ENCODE results near the gene DIP2C. TPM values are rescaled to one million over a fixed set of nuclear protein-coding genes. Genes with fewer than 3 reads are reported as not detected.
A peak's percentile ranks its signal among the peaks of the same experiment; 100 is the strongest.
"Not testable (repeated sequence)": the region's sequence is repeated elsewhere in the genome, so short reads cannot be mapped to it uniquely, and the experiment has no call there.

The DIP2C gene
- total RNA-seq, 1 donor from 2014 or later = 0.53 TPM

DNA sequence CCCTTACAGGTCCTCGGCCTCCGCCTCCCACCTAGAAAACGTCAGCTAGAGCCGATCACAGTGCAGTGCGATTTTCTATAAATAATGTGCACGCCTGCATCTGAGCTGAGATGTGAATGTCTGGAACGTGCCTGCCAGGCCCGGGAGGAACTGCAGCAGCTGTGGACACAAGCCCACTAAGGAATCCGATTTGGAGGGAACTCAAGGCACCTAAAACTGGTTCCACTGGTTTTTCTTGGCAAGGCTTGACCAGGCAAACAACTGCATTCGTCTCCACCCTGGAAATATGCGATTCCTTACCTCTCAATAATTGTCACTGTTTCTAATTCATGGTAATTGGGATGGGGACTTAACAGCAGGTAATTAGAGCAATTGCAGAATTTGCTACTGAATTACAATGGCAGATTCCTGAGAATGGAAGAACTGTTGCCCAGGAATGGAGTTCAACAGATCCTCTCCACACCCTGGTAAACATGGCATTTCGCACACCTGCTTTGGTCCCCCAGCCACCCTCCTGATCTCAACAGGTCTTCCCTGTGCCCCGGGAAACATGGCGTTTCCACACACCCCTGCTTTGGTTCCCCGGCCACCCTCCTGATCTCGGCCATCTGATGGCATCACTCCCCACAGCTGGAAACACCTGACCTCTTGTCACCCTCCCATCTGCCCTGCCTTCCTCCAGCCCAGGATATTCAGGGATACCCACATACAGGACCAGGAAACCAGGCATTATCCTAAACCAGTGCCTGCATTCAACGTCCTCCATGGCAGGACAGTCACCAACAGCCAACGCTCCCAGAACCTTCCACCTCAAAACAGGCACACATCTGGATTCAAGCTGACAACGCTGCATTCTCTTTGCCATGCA is 76.0 kb downstream of the DIP2C start:
- TF ChIP-seq, protein P1, sequence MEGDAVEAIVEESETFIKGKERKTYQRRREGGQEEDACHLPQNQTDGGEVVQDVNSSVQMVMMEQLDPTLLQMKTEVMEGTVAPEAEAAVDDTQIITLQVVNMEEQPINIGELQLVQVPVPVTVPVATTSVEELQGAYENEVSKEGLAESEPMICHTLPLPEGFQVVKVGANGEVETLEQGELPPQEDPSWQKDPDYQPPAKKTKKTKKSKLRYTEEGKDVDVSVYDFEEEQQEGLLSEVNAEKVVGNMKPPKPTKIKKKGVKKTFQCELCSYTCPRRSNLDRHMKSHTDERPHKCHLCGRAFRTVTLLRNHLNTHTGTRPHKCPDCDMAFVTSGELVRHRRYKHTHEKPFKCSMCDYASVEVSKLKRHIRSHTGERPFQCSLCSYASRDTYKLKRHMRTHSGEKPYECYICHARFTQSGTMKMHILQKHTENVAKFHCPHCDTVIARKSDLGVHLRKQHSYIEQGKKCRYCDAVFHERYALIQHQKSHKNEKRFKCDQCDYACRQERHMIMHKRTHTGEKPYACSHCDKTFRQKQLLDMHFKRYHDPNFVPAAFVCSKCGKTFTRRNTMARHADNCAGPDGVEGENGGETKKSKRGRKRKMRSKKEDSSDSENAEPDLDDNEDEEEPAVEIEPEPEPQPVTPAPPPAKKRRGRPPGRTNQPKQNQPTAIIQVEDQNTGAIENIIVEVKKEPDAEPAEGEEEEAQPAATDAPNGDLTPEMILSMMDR (IDR thresholded peaks at IDR 0.05; ENCODE audit: insufficient read depth, low read length, severe bottlenecking) = no peak
- Histone ChIP-seq H3K36me3 (ENCODE audit: control insufficient read depth, insufficient read depth, low read length) (no peaks in the 10 kb centered on the region), H3K27me3 (ENCODE audit: control insufficient read depth, insufficient read depth, low read length) (no peaks in the 10 kb centered on the region), H3K4me3 (ENCODE audit: low read depth, low read length) (no peak overlapping the region)
- DNase-seq (ENCODE audit: low read depth) (peak; percentile 68), FAIRE-seq (no peak)

DNA sequence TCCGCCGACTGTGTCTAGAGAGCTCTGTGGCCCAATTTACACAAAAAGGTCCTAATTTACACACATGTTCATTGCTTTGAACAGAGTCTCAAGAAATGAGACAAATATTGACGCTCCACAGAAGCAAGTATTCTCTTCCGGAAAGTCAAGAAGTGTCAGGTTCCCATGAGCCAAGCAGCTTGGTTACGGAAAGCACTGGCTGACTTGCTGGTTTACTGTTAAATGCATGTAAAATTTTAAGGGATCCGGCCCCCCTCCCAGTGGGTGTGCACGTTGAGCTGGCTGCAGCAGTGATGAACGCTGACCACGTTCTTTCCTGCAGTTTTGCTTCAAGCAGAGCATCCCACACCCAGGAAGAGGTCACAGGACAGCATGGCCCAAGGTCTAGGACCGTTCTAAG is 76.8 kb downstream of the DIP2C start:
- Histone ChIP-seq H3K36me3 (ENCODE audit: control insufficient read depth, insufficient read depth, low read length) (no peaks in the 10 kb centered on the region), H3K27me3 (ENCODE audit: control insufficient read depth, insufficient read depth, low read length) (no peaks in the 10 kb centered on the region), H3K4me3 (ENCODE audit: low read depth, low read length) (no peak overlapping the region)
- no peak for FAIRE-seq
- DNase-seq (ENCODE audit: low read depth) = no peak
- TF ChIP-seq, protein P1 (IDR thresholded peaks at IDR 0.05; ENCODE audit: insufficient read depth, low read length, severe bottlenecking) = no peak

DNA sequence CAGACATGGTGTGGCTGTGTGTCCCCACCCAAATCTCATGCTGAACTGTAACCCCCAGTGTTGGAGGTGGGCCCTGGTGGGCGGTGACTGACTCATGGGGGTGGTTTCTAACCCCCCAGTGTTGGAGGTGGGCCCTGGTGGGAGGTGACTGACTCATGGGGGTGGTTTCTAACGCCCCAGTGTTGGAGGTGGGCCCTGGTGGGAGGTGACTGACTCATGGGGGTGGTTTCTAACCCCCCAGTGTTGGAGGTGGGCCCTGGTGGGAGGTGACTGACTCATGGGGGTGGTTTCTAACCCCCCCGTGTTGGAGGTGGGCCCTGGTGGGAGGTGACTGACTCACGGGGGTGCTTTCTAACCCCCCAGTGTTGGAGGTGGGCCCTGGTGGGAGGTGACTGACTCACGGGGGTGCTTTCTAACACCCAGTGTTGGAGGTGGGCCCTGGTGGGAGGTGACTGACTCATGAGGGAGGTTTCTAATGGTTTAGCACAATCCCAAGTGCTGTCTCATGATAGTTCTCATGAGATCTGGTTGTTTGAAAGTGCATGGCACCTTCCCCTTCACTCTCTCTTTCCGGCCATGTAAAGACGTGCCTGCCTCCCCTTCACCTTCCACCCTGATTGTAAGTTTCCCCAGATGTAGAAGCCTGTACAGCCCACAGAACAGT is 78.7 kb downstream of the DIP2C start:
- not testable (repeated sequence) for H3K4me3 ChIP-seq (ENCODE audit: low read depth, low read length); H3K36me3 ChIP-seq (ENCODE audit: control insufficient read depth, insufficient read depth, low read length); FAIRE-seq; DNase-seq (ENCODE audit: low read depth); H3K27me3 ChIP-seq (ENCODE audit: control insufficient read depth, insufficient read depth, low read length)

DNA sequence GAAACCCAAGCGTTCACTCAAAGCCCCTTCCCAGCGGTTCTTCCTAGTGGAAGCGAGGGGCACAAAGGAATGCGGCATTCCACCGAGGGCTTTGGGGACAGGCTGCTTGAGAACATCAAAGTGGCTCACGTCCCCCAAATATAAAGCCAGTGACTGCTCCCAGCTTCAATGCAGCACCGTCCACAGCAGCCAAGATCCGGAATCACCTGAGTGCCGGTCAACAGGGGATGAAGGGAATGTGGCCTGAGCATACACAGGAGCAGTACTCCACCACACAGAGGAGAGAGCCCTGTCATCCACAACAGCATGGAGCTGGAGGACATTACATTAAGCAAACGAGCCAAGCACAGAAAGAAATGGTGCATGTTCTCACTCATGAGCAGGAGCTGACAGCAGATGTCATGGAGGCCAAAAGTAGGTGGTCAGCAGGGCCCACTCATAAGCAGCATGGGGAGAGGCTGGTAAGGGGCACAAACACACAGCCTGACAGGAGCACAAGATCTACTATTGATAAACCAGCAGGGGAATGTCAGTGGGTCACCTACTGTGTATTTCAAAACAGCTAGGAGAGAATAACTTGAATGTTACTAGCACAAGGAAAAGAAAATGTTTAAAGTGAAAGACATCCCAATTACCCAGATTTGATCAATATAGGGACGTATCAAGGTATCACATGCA is 79.5 kb downstream of the DIP2C start:
- TF ChIP-seq, protein P1 (IDR thresholded peaks at IDR 0.05; ENCODE audit: insufficient read depth, low read length, severe bottlenecking) = no peak
- DNase-seq (ENCODE audit: low read depth) = no peak

DNA sequence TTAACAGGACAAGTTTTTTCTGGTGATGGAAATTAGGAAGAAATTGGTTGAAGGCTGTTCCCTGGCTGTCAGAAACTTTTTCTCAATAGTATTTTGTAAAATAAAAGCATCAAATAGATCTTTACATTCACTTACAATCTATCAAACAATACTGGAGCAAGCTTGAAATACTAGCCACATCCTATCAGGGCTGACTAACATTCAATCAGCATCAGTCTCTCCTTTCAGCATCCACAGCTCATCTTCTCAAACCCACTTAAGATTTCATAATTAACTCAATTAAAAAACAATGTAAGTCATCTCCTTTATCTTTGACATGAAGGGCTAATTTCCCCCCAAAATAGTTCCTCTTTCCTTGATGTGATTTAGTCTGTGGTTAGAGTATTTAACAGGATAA is 80.2 kb downstream of the DIP2C start:
- H3K36me3 ChIP-seq (ENCODE audit: control insufficient read depth, insufficient read depth, low read length) = no peaks in the 10 kb centered on the region
- no peak overlapping the region for H3K4me3 ChIP-seq (ENCODE audit: low read depth, low read length)
- TF ChIP-seq, protein P1 (IDR thresholded peaks at IDR 0.05; ENCODE audit: insufficient read depth, low read length, severe bottlenecking) = no peak
- no peaks in the 10 kb centered on the region for H3K27me3 ChIP-seq (ENCODE audit: control insufficient read depth, insufficient read depth, low read length)
- DNase-seq (ENCODE audit: low read depth) (no peak), FAIRE-seq (no peak)

More for the DNA sequence above, 79.5 kb downstream of the DIP2C start:
- no peak for FAIRE-seq
- Histone ChIP-seq H3K36me3 (ENCODE audit: control insufficient read depth, insufficient read depth, low read length) (no peaks in the 10 kb centered on the region), H3K27me3 (ENCODE audit: control insufficient read depth, insufficient read depth, low read length) (no peaks in the 10 kb centered on the region), H3K4me3 (ENCODE audit: low read depth, low read length) (no peak overlapping the region)

Measured in bronchial epithelial cell (primary cell).